ENCODE measurements around the gene ATP6V1E1.

Gene ATP6V1E1

DNA sequence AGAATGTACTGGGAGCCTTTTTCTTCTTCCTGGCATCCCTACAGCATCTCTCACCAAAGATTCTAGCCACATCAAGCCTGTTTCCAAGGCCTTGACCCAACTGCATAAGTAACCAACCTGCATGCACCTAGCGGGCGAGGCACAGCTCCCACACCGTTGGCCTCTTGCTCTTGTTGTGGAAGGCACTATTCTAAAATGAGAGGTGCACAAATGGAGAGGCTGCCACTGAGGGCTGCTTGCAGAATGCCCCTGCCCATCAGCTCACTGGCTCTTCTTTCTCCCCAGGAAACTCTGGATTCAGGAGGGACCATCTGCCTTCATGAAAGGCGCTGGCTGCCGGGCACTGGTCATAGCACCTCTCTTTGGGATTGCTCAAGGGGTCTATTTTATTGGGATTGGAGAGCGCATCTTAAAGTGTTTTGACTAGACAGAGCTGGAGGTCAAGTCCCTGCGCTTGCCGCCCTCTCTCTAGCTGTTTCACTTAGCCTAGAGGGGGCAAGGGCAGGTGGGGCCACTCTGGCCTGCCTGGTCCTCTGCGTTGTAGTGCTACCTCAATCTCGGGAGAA lies 38.7 kb downstream of the ATP6V1E1 start (continued):
- TF ChIP-seq POU6F1 (CRISPR knock-in tag; IDR thresholded peaks at IDR 0.05; ENCODE audit: borderline replicate concordance, low read depth) (no peak), ARNTL (CRISPR knock-in tag; IDR thresholded peaks at IDR 0.05; ENCODE audit: borderline replicate concordance, low read depth) (no peak), OSR1 (CRISPR knock-in tag; IDR thresholded peaks at IDR 0.05) (no peak), ZNF8 (CRISPR knock-in tag; IDR thresholded peaks at IDR 0.05) (no peak), BACH2 (CRISPR knock-in tag; IDR thresholded peaks at IDR 0.05; ENCODE audit: borderline replicate concordance) (no peak)

DNA sequence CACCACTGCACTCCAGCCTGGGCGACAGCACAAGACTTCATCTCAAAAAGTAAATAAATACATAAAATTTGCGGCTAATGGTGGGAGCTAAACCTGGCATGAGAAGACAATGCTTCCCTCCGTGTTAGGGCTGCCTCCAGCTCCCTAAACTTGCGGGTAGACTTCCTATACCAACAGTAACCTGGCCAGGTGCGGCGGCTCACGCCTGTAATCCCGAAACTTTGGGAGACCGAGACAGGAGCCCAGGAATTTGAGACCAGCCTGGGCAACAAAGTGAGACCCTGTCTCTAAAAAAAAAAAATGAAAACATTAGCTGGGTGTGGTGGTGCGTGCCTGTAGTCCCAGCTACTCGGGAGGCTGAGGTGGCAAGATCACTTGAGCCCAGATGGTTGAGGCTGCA lies 39.9 kb downstream of the ATP6V1E1 start:
- ATAC-seq, result no peak
- TF ChIP-seq ZFP30 (CRISPR knock-in tag; IDR thresholded peaks at IDR 0.05) (no peak), BACH2 (CRISPR knock-in tag; IDR thresholded peaks at IDR 0.05; ENCODE audit: borderline replicate concordance) (no peak), ZFP3 (CRISPR knock-in tag; IDR thresholded peaks at IDR 0.05) (no peak), ZC3H10 (CRISPR knock-in tag; IDR thresholded peaks at IDR 0.05) (no peak), TCF4 (CRISPR knock-in tag; IDR thresholded peaks at IDR 0.05; ENCODE audit: borderline replicate concordance) (no peak), ESRRG (CRISPR knock-in tag; IDR thresholded peaks at IDR 0.05) (no peak), GLIS3 (CRISPR knock-in tag; IDR thresholded peaks at IDR 0.05) (no peak), SNAI2 (CRISPR knock-in tag; IDR thresholded peaks at IDR 0.05) (no peak)

DNA sequence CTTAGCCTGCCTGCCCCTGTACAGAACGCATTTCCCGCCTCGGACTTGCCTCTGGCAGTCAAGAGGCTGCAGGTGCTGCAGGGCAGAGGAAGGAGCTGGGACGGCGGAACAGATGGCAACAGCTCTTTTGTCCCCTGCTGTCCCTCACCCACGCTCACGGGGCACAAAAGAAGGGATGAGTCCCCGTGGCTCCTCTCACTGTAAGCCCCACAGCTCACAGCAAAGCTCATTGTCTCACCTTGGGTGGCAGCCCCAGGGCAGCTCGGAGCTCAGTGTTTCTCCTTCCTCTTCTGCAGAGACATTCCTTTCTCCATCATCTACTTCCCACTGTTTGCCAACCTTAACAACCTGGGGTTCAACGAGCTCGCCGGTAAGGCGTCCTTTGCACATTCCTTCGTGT lies 40.9 kb downstream of the ATP6V1E1 start:
- peak; percentile 23; the same call in 1 of the 3 replicates for ATAC-seq

GRCh38 chr22:17586831-17587440 lies 41.6 kb downstream of the ATP6V1E1 start:
- TF ChIP-seq OSR1 (CRISPR knock-in tag; IDR thresholded peaks at IDR 0.05), result no peak
- no peak for TF ChIP-seq CSRNP3 (CRISPR knock-in tag; IDR thresholded peaks at IDR 0.05)
- TF ChIP-seq ISL1 (CRISPR knock-in tag; IDR thresholded peaks at IDR 0.05), result no peak
- no peak for TF ChIP-seq ZFP3 (CRISPR knock-in tag; IDR thresholded peaks at IDR 0.05)
- TF ChIP-seq GLIS3 (CRISPR knock-in tag; IDR thresholded peaks at IDR 0.05), result no peak
- TF ChIP-seq, protein P1, sequence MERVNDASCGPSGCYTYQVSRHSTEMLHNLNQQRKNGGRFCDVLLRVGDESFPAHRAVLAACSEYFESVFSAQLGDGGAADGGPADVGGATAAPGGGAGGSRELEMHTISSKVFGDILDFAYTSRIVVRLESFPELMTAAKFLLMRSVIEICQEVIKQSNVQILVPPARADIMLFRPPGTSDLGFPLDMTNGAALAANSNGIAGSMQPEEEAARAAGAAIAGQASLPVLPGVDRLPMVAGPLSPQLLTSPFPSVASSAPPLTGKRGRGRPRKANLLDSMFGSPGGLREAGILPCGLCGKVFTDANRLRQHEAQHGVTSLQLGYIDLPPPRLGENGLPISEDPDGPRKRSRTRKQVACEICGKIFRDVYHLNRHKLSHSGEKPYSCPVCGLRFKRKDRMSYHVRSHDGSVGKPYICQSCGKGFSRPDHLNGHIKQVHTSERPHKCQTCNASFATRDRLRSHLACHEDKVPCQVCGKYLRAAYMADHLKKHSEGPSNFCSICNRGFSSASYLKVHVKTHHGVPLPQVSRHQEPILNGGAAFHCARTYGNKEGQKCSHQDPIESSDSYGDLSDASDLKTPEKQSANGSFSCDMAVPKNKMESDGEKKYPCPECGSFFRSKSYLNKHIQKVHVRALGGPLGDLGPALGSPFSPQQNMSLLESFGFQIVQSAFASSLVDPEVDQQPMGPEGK (CRISPR knock-in tag; IDR thresholded peaks at IDR 0.05; ENCODE audit: borderline replicate concordance), result no peak
- TF ChIP-seq, protein P2, sequence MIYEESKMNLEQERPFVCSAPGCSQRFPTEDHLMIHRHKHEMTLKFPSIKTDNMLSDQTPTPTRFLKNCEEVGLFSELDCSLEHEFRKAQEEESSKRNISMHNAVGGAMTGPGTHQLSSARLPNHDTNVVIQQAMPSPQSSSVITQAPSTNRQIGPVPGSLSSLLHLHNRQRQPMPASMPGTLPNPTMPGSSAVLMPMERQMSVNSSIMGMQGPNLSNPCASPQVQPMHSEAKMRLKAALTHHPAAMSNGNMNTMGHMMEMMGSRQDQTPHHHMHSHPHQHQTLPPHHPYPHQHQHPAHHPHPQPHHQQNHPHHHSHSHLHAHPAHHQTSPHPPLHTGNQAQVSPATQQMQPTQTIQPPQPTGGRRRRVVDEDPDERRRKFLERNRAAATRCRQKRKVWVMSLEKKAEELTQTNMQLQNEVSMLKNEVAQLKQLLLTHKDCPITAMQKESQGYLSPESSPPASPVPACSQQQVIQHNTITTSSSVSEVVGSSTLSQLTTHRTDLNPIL (CRISPR knock-in tag; IDR thresholded peaks at IDR 0.05; ENCODE audit: low read depth), result no peak
- TF ChIP-seq PPARA (CRISPR knock-in tag; IDR thresholded peaks at IDR 0.05; ENCODE audit: borderline replicate concordance), result no peak
- no peak for TF ChIP-seq CSDC2 (CRISPR knock-in tag; IDR thresholded peaks at IDR 0.05)
- TF ChIP-seq BACH2 (CRISPR knock-in tag; IDR thresholded peaks at IDR 0.05; ENCODE audit: borderline replicate concordance), result no peak
- no peak for TF ChIP-seq TCF4 (CRISPR knock-in tag; IDR thresholded peaks at IDR 0.05; ENCODE audit: borderline replicate concordance)
- no peak for TF ChIP-seq RARB (CRISPR knock-in tag; IDR thresholded peaks at IDR 0.05)
- no peak for TF ChIP-seq ESRRG (CRISPR knock-in tag; IDR thresholded peaks at IDR 0.05)
- no peak for TF ChIP-seq ZNF70 (CRISPR knock-in tag; IDR thresholded peaks at IDR 0.05)
- ATAC-seq, result no peak

More for the DNA sequence above, 40.9 kb downstream of the ATP6V1E1 start:
- TF ChIP-seq CSDC2 (CRISPR knock-in tag; IDR thresholded peaks at IDR 0.05) (no peak), ZNF70 (CRISPR knock-in tag; IDR thresholded peaks at IDR 0.05) (no peak), ZC3H10 (CRISPR knock-in tag; IDR thresholded peaks at IDR 0.05) (no peak), ZNF8 (CRISPR knock-in tag; IDR thresholded peaks at IDR 0.05) (no peak)

DNA sequence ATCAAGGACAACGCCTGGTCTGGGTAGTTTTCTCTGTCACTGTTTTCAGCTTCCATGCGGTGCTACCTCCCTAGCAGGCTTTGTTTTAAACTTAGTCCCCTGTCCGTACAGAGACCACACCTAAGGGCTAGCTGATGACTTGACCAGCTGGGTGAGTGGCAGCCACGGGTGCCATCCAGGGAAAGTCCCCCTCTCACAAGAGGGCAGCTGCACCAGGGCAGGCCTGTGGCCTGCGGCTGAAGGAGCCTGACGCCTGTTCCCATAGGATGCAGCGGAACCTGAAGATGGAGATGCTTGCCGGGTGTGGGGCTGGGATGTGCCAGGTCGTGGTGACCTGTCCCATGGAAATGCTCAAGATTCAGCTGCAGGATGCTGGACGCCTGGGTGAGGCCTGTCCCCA lies 45.4 kb downstream of the ATP6V1E1 start:
- ATAC-seq, result no peak
- TF ChIP-seq RARB (CRISPR knock-in tag; IDR thresholded peaks at IDR 0.05) (no peak), POU6F1 (CRISPR knock-in tag; IDR thresholded peaks at IDR 0.05; ENCODE audit: borderline replicate concordance, low read depth) (no peak), BACH2 (CRISPR knock-in tag; IDR thresholded peaks at IDR 0.05; ENCODE audit: borderline replicate concordance) (no peak), ESRRG (CRISPR knock-in tag; IDR thresholded peaks at IDR 0.05) (no peak), CSDC2 (CRISPR knock-in tag; IDR thresholded peaks at IDR 0.05) (no peak), ARNTL (CRISPR knock-in tag; IDR thresholded peaks at IDR 0.05; ENCODE audit: borderline replicate concordance, low read depth) (no peak)
- TF ChIP-seq, protein P1 (CRISPR knock-in tag; IDR thresholded peaks at IDR 0.05; ENCODE audit: borderline replicate concordance), result no peak

Measured in SK-N-SH treated with all-trans-retinoic acid at 6 μM for 48 hours (cell line).